HepG2 (cell line): Measurements from ENCODE around the gene MRS2. TPM values are rescaled to one million over a fixed set of nuclear protein-coding genes. Genes with fewer than 3 reads are reported as not detected.

Experiments used
- ATAC-seq: fragments of 200-7000 bp; cut with Tn5 transposase; 3 replicates; pipeline ENCODE4 v1.9.1; 2020; ENCODE audit warnings: mild to moderate bottlenecking, moderate library complexity
- BruUV-seq: library from RNA; stranded (reverse); fragments of 400-500 nt; replicated peaks from 2 replicates; lab custom pipeline; 2021; lab: Mats Ljungman, UMichigan
- CTCF ChIA-PET: fragments of 300-600 bp; formaldehyde crosslinking; extraction: SDS; loops from one replicate; lab custom pipeline; 2021; ENCODE audit warnings: low total read pairs, inconsistent platforms, low intra/inter-chr PET ratio; lab: Yijun Ruan, JAX
- POLR2A ChIA-PET: fragments of 350-600 bp; sonication (Branson Sonifier 250); formaldehyde crosslinking; loops from one replicate; lab custom pipeline; 2020; ENCODE audit warnings: antibody characterized with exemption, inconsistent platforms; lab: Yijun Ruan, JAX
- DNase-seq: peaks from one replicate; pipeline ENCODE4 v3.0.0-alpha.2; 2015; ENCODE audit warnings: low spot score
- FAIRE-seq: peaks from 3 replicates; lab custom pipeline; 2011; peaks lifted over from hg19 to GRCh38; lab: Jason Lieb, UNC
- H2AFZ ChIP-seq: one replicate; pipeline ENCODE4 v1.6.1; 2011; ENCODE audit warnings: low read length, inconsistent platforms
- H3K27ac ChIP-seq: fragments of 300-600 bp; 3 replicates; pipeline ENCODE4 v1.8.0; 2011; ENCODE audit warnings: mixed run types, mild to moderate bottlenecking, mixed read lengths, low read length, inconsistent platforms; ENCODE audit not compliant: insufficient read depth; ENCODE audit errors: extremely low read length
- H3K27me3 ChIP-seq, 2 experiments: fragments of 200-600 bp in 1 of 2; 2 replicates in 1 of 2; 3 replicates in 1 of 2; pipeline versions ENCODE4 v1.6.0 to v1.8.0; 2011; ENCODE audit warnings: low read length in 2 of 2, mild to moderate bottlenecking in 2 of 2, moderate library complexity in 2 of 2, inconsistent platforms in 1 of 2; ENCODE audit not compliant: insufficient read depth in 2 of 2, control insufficient read depth in 1 of 2
- H3K36me3 ChIP-seq, 2 experiments: fragments of 200-600 bp in 1 of 2; replicated peaks in 1 of 2; 2 replicates in 1 of 2; 3 replicates in 1 of 2; pipeline versions ENCODE4 v1.5.1 to v1.8.0; 2011; ENCODE audit warnings: low read length in 2 of 2, inconsistent platforms in 1 of 2; ENCODE audit not compliant: insufficient read depth in 2 of 2, control insufficient read depth in 1 of 2
- H3K4me1 ChIP-seq: 2 replicates; pipeline ENCODE4 v1.5.1; 2012; ENCODE audit warnings: low read length, inconsistent platforms; ENCODE audit not compliant: insufficient read depth
- H3K4me2 ChIP-seq: 2 replicates; pipeline ENCODE4 v1.6.0; 2011; ENCODE audit warnings: low read depth, low read length, inconsistent platforms
- H3K4me3 ChIP-seq, 3 experiments: fragments of 200-600 bp in 1 of 3; sonication (generic), shearing (Covaris generic) in 1 of 3; replicated peaks in 1 of 3; 2 replicates each; pipeline ENCODE4 v1.5.1; 2011 to 2016; ENCODE audit warnings: low read length in 3 of 3, inconsistent platforms in 2 of 3, low read depth in 2 of 3, mild to moderate bottlenecking in 2 of 3, control low read depth in 1 of 3, mixed read lengths in 1 of 3; ENCODE audit not compliant: insufficient read depth in 1 of 3
- H3K79me2 ChIP-seq: one replicate; pipeline ENCODE4 v1.6.1; 2011; ENCODE audit warnings: low read length, inconsistent platforms; ENCODE audit not compliant: insufficient read depth
- H3K9ac ChIP-seq: 2 replicates; pipeline ENCODE4 v1.6.0; 2011; ENCODE audit warnings: mild to moderate bottlenecking, low read depth, low read length, inconsistent platforms; ENCODE audit not compliant: insufficient read depth
- H3K9me3 ChIP-seq: 2 replicates; pipeline ENCODE4 v1.5.1; 2012; ENCODE audit warnings: mild to moderate bottlenecking, low read length
- H4K20me1 ChIP-seq: 2 replicates; pipeline ENCODE4 v1.6.0; 2011; ENCODE audit warnings: inconsistent platforms, mild to moderate bottlenecking, low read length, moderate library complexity; ENCODE audit not compliant: insufficient read depth
- AGO1 ChIP-seq: fragments of 200-400 bp; formaldehyde crosslinking; IDR thresholded peaks from 2 replicates; pipeline ENCODE4 v1.6.1; 2017; ENCODE audit warnings: mild to moderate bottlenecking, low read depth, low read length, moderate library complexity; ENCODE audit not compliant: poor library complexity, severe bottlenecking
- ETS1 ChIP-seq: sonication (generic); formaldehyde crosslinking; IDR thresholded peaks from 2 replicates; pipeline ENCODE4 v1.4.0; 2020; ENCODE audit warnings: missing genetic modification reagents
- HNF1A ChIP-seq, 2 experiments: sonication (generic) in 1 of 2; formaldehyde crosslinking in 1 of 2; IDR thresholded peaks; 2 replicates each; pipeline versions ENCODE4 v1.4.0 to v1.6.1; 2016 to 2020; ENCODE audit warnings: borderline replicate concordance in 1 of 2, low read depth in 1 of 2, mild to moderate bottlenecking in 1 of 2, missing genetic modification reagents in 1 of 2
- JUND ChIP-seq: sonication (generic); formaldehyde crosslinking; IDR thresholded peaks from 2 replicates; pipeline ENCODE4 v1.8.0; 2022; ENCODE audit warnings: mild to moderate bottlenecking, missing genetic modification reagents
- LCORL ChIP-seq, 2 experiments: fragments of 450-650 bp in 1 of 2; sonication (generic) in 1 of 2; formaldehyde crosslinking in 1 of 2; IDR thresholded peaks; 2 replicates each; pipeline versions ENCODE4 v1.5.0 to v1.6.1; 2017 to 2020; ENCODE audit warnings: antibody characterized with exemption in 1 of 2, missing genetic modification reagents in 1 of 2
- SYNCRIP ChIP-seq: fragments of 200-400 bp; formaldehyde crosslinking; IDR thresholded peaks from 2 replicates; pipeline ENCODE4 v1.6.1; 2018; ENCODE audit warnings: mild to moderate bottlenecking, low read depth, low read length; ENCODE audit not compliant: insufficient read depth
- ZBTB7A ChIP-seq: sonication (generic); formaldehyde crosslinking; IDR thresholded peaks from 2 replicates; pipeline ENCODE4 v1.8.0; 2022; ENCODE audit warnings: mild to moderate bottlenecking, missing genetic modification reagents
- ZFP1 ChIP-seq: IDR thresholded peaks from 2 replicates; pipeline ENCODE4 v1.6.1; 2016
- ZNF101 ChIP-seq: sonication (generic); formaldehyde crosslinking; IDR thresholded peaks from 2 replicates; pipeline ENCODE4 v1.4.0; 2020; ENCODE audit warnings: mild to moderate bottlenecking, low read depth, missing genetic modification reagents, borderline replicate concordance
- ZNF224 ChIP-seq: sonication (generic); formaldehyde crosslinking; IDR thresholded peaks from 2 replicates; pipeline ENCODE4 v1.5.0; 2020; ENCODE audit warnings: mild to moderate bottlenecking, missing genetic modification reagents
- ZNF577 ChIP-seq: sonication (generic); formaldehyde crosslinking; IDR thresholded peaks from 2 replicates; pipeline ENCODE4 v1.4.0; 2020; ENCODE audit warnings: mild to moderate bottlenecking, low read depth, missing genetic modification reagents, borderline replicate concordance
- WGBS: methylation state at CpG from one replicate; pipeline ENCODE4 v1.1.6; 2017; ENCODE audit warnings: low lambda C conversion rate; 5-methylcytosine and 5-hydroxymethylcytosine counted together
- in situ Hi-C: cut with HindIII; loops from 2 replicates; pipeline ENCODE4 v1.10.0; 2017; ENCODE audit warnings: low pct_unique_long_range_greater_than_20kb; ENCODE audit not compliant: extremely low pct_ligation_motif_present
- intact Hi-C: fragments of 100-400 bp; cut with micrococcal nuclease; formaldehyde crosslinking; loops from one replicate; pipeline ENCODE4 v1.10.0; 2022; ENCODE audit not compliant: unreplicated experiment
- polyA plus RNA-seq, 8 experiments: library from polyadenylated mRNA; depleted of rRNA in 3 of 8; stranded (reverse) in 7 of 8; unstranded in 1 of 8; fragments of >200 nt; fragmentation: Illumina TruSeq in 4 of 8; extraction: Trizol in 4 of 8; gene quantifications; 2 replicates each; pipeline versions ENCODE4 v1.2.1 to v1.2.3, GENCODE V29; 2011 to 2016; ENCODE audit warnings: low read depth in 4 of 8, missing spikeins in 1 of 8, mixed read lengths in 1 of 8; ENCODE audit not compliant: insufficient read depth in 1 of 8
- total RNA-seq, 5 experiments: library from RNA; depleted of rRNA; stranded (reverse); fragments of >200 nt; fragmentation: Illumina TruSeq; extraction: Trizol; gene quantifications; 2 replicates each; pipeline ENCODE4 v1.2.3, GENCODE V29; 2016; ENCODE audit warnings: low read depth in 1 of 5

Gene MRS2
- total and polyA plus RNA-seq, 2 of the 13 experiments (the other 11 are each of a cell fraction or from before 2014, with no cell fraction given) = 31.1 to 83.8 TPM

- in situ Hi-C loops = loop anchor here (5.0 to 10.0 kb wide), 2 partner anchors 90 to 262 kb away; no protein-coding TSS in a partner anchor
- POLR2A ChIA-PET = no interaction called here
- no peak overlapping the region for H3K4me3 ChIP-seq
Observed at GRCh38 chr6:24432611-24433010, 29.9 kb downstream of the MRS2 start.

GRCh38 chr6:24436979-24437378 is 34.2 kb downstream of the MRS2 start:
- no TSS peak for BruUV-seq
- Histone ChIP-seq H3K9me3 (no peaks in the 10 kb centered on the region), H2AFZ (no peak overlapping the region), H3K27me3 (no peaks in the 10 kb centered on the region), H3K9ac (no peak overlapping the region), H4K20me1 (no peaks in the 10 kb centered on the region), H3K4me1 (no peaks in the 10 kb centered on the region), H3K4me2 (no peak overlapping the region), H3K79me2 (no peaks in the 10 kb centered on the region), H3K27ac (no peak overlapping the region), H3K4me3 (no peak overlapping the region), H3K36me3 (peaks cover 0 to 3% of the 10 kb centered on the region in 2 experiments; a peak in 1 of 5 replicates)
- WGBS = 94% methylated on average over 14 of the region's 14 CpGs
- in situ Hi-C loops = loop anchor here (10.0 kb wide), 1 partner anchor 258 kb away; no protein-coding TSS in a partner anchor
- no peak for ATAC-seq
- no peak for FAIRE-seq
- CTCF ChIA-PET = no interaction called here
- no peak for DNase-seq
- TF ChIP-seq ZBTB7A (CRISPR knock-in tag) = no peak
- TF ChIP-seq ZNF101 = no peak
- TF ChIP-seq HNF1A (IDR thresholded peaks at IDR 0.05; ENCODE audit: low read depth) = no peak
- TF ChIP-seq HNF1A (CRISPR knock-in tag; IDR thresholded peaks at IDR 0.05; ENCODE audit: borderline replicate concordance) = no peak
- no peak for TF ChIP-seq ZNF577 (CRISPR knock-in tag)
- TF ChIP-seq ZNF224 (CRISPR knock-in tag) = no peak
- no peak for TF ChIP-seq LCORL (IDR thresholded peaks at IDR 0.05)
- no peak for TF ChIP-seq LCORL (CRISPR knock-in tag; IDR thresholded peaks at IDR 0.05)
- no peak for TF ChIP-seq SYNCRIP
- TF ChIP-seq ETS1 (CRISPR knock-in tag) = no peak
- POLR2A ChIA-PET = no interaction called here
- intact Hi-C loops = no loop called here

More at GRCh38 chr6:24432611-24433010, 29.9 kb downstream of the MRS2 start:
- H3K27ac ChIP-seq = no peak overlapping the region
- BruUV-seq = no TSS peak
- no peak overlapping the region for H3K4me2 ChIP-seq
- CTCF ChIA-PET = interaction anchor here (2.4 kb wide), 1 partner anchor 88 kb away, joined by 27 read pairs; no protein-coding TSS in a partner anchor
- no peak overlapping the region for H2AFZ ChIP-seq
- no peaks in the 10 kb centered on the region for H4K20me1 ChIP-seq
- intact Hi-C loops = no loop called here
- ATAC-seq (no peak), DNase-seq (no peak), FAIRE-seq (no peak)
- no peaks in the 10 kb centered on the region for H3K27me3 ChIP-seq
- H3K9ac ChIP-seq = no peak overlapping the region
- WGBS = 96% methylated on average over 9 of the region's 9 CpGs
- no peaks in the 10 kb centered on the region for H3K9me3 ChIP-seq
- H3K79me2 ChIP-seq = no peaks in the 10 kb centered on the region
- no peaks in the 10 kb centered on the region for H3K4me1 ChIP-seq
- TF ChIP-seq ZFP1 (CRISPR knock-in tag) (no peak), JUND (CRISPR knock-in tag) (no peak), AGO1 (no peak)
- H3K36me3 ChIP-seq = peaks cover 3% of the 10 kb centered on the region in 2 experiments; a peak in 3 of 5 replicates
